Peyer's patch (tissue), 4 donors: Measurements from ENCODE around the gene EYA3.

Experiments
- POLR2A ChIP-seq, 2 donors: fragments of 450-650 bp; IDR thresholded peaks; one replicate each; pipeline ENCODE4 v1.5.1; 2017; ENCODE audit warnings: antibody characterized with exemption in 2 of 2, mild to moderate bottlenecking in 2 of 2, moderate library complexity in 2 of 2
- TF ChIP-seq, protein P1 (sequence below), 6 experiments: fragments of 450-650 bp in 4 of 6; fragments of 200-600 bp in 2 of 6; sonication (generic) in 1 of 6; IDR thresholded peaks; one replicate each; pipeline ENCODE4 v1.5.1; 2017 to 2019; ENCODE audit warnings: antibody characterized with exemption in 6 of 6, mild to moderate bottlenecking in 3 of 6, moderate library complexity in 1 of 6

DNA sequence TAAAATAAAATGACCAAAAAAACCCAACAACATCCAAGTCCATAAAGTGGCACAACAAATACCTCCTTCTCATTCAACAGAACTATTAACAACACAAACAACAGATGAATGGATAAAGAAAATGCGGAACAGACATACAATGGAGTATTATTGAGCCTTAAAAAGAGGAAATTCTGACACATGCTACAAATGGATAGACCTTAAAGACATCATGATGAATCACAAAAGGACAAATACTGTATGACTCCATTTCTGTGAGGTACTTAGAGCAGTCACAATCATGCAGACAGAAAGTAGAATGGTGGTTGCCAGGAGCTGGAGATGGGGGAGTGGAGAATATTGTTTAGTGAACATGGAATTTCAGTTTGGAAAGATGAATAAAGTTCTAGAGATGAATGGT, 42.6 kb downstream of the EYA3 start:
- TF ChIP-seq, protein P1, sequence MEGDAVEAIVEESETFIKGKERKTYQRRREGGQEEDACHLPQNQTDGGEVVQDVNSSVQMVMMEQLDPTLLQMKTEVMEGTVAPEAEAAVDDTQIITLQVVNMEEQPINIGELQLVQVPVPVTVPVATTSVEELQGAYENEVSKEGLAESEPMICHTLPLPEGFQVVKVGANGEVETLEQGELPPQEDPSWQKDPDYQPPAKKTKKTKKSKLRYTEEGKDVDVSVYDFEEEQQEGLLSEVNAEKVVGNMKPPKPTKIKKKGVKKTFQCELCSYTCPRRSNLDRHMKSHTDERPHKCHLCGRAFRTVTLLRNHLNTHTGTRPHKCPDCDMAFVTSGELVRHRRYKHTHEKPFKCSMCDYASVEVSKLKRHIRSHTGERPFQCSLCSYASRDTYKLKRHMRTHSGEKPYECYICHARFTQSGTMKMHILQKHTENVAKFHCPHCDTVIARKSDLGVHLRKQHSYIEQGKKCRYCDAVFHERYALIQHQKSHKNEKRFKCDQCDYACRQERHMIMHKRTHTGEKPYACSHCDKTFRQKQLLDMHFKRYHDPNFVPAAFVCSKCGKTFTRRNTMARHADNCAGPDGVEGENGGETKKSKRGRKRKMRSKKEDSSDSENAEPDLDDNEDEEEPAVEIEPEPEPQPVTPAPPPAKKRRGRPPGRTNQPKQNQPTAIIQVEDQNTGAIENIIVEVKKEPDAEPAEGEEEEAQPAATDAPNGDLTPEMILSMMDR (IDR thresholded peaks at IDR 0.05) = no peak
- TF ChIP-seq POLR2A (IDR thresholded peaks at IDR 0.05) = no peak
